Measurements from ENCODE around the gene SMIM27. TPM values are rescaled to one million over a fixed set of nuclear protein-coding genes. Genes with fewer than 3 reads are reported as not detected.
A peak's percentile ranks its signal among the peaks of the same experiment; 100 is the strongest.

Gene SMIM27
- total and polyA plus RNA-seq, 2 of the 13 experiments (the other 11 are each of a cell fraction or from before 2014, with no cell fraction given), result 17.9 to 19.0 TPM

GRCh38 chr9:32526041-32526706 is 26.0 kb upstream of the SMIM27 start, which contains the start of gene RIGI (continued):
- TF ChIP-seq ZNF407 (CRISPR knock-in tag; IDR thresholded peaks at IDR 0.05; ENCODE audit: not compliant biosample characterization) (no peak), ZNF883 (CRISPR knock-in tag; IDR thresholded peaks at IDR 0.05; ENCODE audit: not compliant biosample characterization) (no peak), PLRG1 (conservative IDR thresholded peaks at IDR 0.05) (no peak), KDM1A (CRISPR knock-in tag; IDR thresholded peaks at IDR 0.05) (no peak), GMEB1 (CRISPR knock-in tag; IDR thresholded peaks at IDR 0.05; ENCODE audit: borderline replicate concordance) (peak; percentile 31; the same call in 1 of the 2 replicates), ETS1 (CRISPR knock-in tag; IDR thresholded peaks at IDR 0.05) (no peak), TRIM22 (IDR thresholded peaks at IDR 0.05) (no peak), HIC2 (CRISPR knock-in tag; IDR thresholded peaks at IDR 0.05; ENCODE audit: low read depth) (no peak), KLF6 (CRISPR knock-in tag; IDR thresholded peaks at IDR 0.05) (0 out of 2 replicates have a peak, but pooled peaks have one; percentile 56), TERF1 (CRISPR knock-in tag; IDR thresholded peaks at IDR 0.05) (no peak), ARNT2 (CRISPR knock-in tag; IDR thresholded peaks at IDR 0.05; ENCODE audit: low read depth) (no peak)

All from HepG2 (cell line).